Raji (cell line): ENCODE measurements around the gene RCSD1.

ENCODE experiments used
- POLR2A ChIP-seq: IDR thresholded peaks from 2 replicates; pipeline ENCODE4 v1.6.1; 2011; ENCODE audit warnings: low read depth, low read length, control low read depth; ENCODE audit not compliant: insufficient read depth

Gene RCSD1

GRCh38 chr1:167645625-167646414 lies 15.8 kb downstream of the RCSD1 start:
- no peak for TF ChIP-seq POLR2A

- no peak for TF ChIP-seq POLR2A
Measured at GRCh38 chr1:167648252-167648849, 18.3 kb downstream of the RCSD1 start.

DNA sequence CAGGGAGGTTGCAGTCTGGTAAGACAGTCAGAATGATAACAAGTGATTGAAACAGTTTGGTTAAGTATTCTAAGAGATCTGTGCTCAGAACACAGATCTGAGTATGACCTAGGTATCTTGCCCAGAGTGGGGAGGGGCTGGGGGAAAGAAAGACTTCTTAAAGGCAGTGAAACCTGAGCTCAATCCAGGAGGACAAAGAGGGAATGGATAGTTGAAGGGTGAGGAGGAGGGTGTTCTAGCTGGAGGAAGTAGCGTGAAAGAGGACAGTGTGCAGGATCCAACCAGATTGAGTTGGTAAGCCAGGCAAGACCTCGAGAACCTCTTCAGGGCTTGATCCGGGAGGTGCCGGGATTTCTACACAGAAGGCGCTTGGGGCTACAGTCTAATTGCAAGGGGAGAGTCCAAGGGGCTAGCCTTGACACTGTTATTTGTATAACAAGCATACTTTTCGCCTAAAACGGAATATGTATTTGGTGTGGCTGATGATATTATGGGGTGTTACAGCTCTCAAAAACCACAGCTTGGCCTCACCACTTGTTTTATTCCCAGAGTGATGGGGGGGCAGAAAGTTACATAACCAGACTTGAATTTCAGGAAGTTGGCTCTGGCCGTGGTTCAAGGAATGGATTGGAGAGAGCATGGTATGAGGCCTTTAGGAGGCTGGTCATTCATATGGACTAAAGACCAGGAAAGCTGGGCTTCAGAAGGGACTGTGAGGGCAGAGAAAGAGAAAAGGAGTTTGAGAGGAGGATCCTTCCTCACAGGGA lies 19.1 kb downstream of the RCSD1 start:
- TF ChIP-seq POLR2A: no peak

DNA sequence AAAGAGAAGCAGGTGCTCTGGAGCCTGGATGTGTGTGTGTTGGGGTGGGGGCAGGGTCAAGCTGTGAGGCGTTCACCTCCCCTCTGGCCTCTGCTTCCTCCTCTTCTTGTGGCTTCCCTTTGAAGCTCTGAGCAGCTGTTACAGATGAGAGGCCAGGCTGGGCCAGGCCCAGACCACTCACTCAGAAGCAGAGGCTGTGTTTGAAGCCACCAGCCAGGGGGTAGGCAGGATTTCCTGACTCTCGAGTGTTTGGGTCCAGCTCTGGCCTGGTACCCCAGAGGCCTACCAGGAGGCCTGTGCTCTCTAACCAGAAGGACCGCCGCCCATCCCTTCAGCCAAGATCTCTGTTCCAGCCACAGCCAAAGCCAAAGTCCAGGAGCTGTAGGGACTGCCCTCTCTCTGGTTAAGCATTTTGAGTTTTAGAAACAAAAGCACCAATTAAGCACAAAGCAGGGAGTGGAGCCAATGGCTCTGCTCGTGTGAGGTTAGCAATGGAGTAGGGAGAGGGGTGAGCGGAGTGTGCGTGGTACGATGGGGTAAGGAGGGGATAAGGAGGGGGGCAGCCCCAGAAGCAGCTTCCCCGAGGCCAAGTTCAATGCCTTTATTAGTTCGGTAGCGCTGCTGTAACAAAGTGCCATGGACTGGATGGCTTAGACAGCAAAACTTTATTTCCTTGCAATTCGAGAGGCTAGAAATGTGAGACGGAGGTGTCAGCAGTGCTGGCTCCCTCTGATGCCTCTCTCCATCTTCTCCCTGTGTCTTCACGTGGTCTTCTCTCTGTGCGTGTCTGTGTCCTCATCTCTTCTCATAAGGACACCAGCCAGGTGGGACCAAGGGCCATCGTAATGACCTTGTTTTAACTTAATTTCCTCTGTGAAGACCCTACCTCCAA lies 20.5 kb downstream of the RCSD1 start:
- no peak for TF ChIP-seq POLR2A

- TF ChIP-seq POLR2A: no peak
Measured at GRCh38 chr1:167651161-167651693, 21.2 kb downstream of the RCSD1 start.

DNA sequence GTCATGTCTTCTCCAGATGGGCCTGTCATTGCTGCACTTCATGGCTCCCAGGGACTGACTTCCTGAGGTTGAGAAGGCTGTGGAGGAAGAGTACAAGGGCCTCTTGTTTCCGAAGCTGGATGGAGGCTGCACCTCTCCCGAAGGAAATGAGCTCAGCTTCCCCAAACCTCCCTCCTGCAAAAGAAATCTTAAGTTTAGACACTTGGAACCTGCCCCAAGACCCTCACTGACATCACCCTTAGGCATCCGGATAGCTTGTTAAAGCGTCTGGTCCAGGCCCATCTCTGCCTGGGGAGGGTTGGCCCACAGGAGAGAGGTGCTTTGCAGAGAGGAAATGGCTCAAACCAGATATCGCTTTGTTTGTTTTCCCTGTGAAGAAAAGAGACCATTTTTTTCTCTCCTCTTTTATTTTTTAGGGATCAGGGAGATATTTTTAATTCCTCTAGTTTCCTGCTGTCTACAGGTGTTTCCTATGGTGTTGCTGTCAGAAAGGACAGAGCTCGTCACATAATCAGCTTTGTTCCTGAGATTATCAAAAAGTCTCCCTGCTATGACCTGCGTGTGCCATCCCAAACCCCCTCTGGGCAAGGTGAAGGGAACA lies 25.0 kb downstream of the RCSD1 start:
- TF ChIP-seq POLR2A: no peak

DNA sequence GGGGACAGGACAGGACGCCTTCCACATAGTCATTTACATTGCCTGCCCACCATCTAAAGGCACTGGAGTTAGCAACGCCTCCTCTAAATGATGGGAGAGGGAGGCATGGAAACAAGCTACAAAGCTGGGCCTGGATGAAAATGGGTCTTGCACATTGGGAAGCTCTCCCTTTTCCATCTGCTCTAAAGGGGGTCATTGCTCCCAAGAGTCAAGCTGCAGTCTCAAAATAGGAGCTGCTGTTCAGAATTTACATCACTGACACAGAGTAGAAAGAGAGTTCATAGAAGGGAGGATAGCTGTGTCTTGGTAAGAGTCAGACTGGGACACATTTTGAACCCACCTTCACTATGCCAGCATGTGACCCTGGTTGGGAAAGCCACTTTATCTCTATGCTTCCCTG lies 26.6 kb downstream of the RCSD1 start:
- no peak for TF ChIP-seq POLR2A

DNA sequence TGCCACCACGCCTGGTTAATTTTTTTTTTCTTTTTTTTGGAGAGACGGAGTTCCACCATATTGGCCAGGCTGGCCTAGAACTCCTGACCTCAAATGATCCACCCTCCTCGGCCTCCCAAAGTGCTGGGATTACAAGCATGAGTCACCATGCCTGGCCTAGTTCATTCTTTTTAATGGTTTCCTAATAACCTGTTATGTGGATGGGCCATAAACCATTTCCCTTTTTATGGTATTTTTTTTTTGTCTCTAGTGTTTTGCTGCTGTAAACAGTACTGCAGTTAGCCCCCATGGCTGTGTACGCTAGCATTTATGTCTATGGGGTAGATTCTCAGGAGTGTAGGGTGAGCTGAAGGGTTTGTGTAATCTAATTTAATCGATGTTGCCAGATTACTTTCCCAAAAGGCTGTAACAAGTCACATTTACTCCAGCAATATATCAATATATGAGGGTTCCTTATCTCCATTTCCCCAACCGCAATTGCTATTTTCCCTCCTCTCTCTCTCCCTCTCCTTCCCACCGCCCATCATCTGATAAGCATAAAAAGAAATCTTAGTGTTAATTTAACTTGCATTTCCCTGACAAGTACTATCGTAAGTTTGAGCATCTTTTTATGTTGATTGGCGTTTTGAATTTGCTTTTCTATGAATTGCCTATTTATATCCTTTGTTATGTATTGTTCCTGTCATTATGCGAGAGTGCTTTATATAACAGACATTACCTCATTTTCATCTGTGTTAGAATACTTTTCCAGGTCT lies 28.7 kb downstream of the RCSD1 start:
- no peak for TF ChIP-seq POLR2A

GRCh38 chr1:167659450-167659849 lies 29.4 kb downstream of the RCSD1 start:
- no peak for TF ChIP-seq POLR2A

- TF ChIP-seq POLR2A: no peak
Measured at GRCh38 chr1:167659881-167660280, 29.8 kb downstream of the RCSD1 start.

GRCh38 chr1:167661527-167662426 lies 31.7 kb downstream of the RCSD1 start:
- TF ChIP-seq POLR2A: no peak

DNA sequence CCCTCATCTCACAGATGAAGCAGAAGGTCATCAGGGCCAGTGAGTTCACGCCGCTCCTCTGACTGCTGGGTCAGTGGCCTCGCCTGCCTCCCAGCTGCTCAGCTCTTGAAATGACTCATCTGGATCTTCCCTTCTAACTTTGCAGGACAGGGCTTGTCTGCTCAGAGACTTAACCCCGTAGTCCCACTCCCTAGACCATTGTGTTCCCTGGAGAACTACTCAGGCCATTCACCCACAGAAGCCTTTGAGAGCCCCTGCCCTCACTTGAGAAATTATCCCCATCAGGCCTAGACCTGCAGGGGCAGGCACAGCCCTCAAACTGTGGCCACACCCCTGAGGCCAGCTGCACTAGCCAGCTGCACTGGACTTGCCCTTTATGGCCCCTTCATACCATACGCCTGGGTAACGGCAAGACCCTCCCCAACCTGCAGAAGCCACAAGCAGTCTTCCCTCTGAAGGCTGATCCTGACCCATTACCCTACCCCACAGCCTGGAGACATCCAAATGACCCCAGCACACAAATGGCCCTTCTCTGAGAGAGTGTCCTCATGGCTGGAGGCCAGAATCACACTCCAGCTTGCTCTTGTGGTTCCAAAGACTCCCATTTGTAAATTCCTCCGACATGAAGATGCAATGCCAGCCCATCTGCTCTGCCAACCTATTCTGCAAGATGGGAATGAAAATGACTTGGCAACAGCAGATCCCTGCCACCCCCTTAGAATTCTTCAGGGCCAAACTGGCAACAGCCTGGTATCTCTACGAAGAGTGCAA lies 33.2 kb downstream of the RCSD1 start:
- TF ChIP-seq POLR2A: no peak
